ENCODE measurements around the gene UBE2H.

GRCh38 chr7:129877146-129877792, 75.5 kb downstream of the UBE2H start:
- TF ChIP-seq YY1 (IDR thresholded peaks at IDR 0.05; ENCODE audit: low read depth) (no peak), ZBTB33 (IDR thresholded peaks at IDR 0.05; ENCODE audit: borderline replicate concordance, low read depth) (no peak), MAX (IDR thresholded peaks at IDR 0.05; ENCODE audit: low read depth) (no peak), PBX3 (IDR thresholded peaks at IDR 0.05) (no peak), USF2 (IDR thresholded peaks at IDR 0.05; ENCODE audit: borderline replicate concordance, low read depth, low read length) (no peak), EZH2phosphoT487 (IDR thresholded peaks at IDR 0.05; ENCODE audit: borderline replicate concordance, low read depth) (no peak), MXI1 (IDR thresholded peaks at IDR 0.05; ENCODE audit: low read depth, low read length) (no peak), EP300 (IDR thresholded peaks at IDR 0.05; ENCODE audit: borderline replicate concordance in 1 of 2, low read depth in 1 of 2, low read length in 1 of 2) (no peak), GABPA (IDR thresholded peaks at IDR 0.05; ENCODE audit: low read depth) (no peak), TAF1 (IDR thresholded peaks at IDR 0.05; ENCODE audit: borderline replicate concordance, low read depth, low read length) (no peak)

Data from SK-N-SH (cell line).